ENCODE results near the gene GMPR2. TPM values are rescaled to one million over a fixed set of nuclear protein-coding genes. Genes with fewer than 3 reads are reported as not detected.
"Not testable (repeated sequence)": the region's sequence is repeated elsewhere in the genome, so short reads cannot be mapped to it uniquely, and the experiment has no call there.

The GMPR2 gene
- polyA plus RNA-seq, 1 experiment: 116 TPM

GRCh38 chr14:24195186-24196070 is 37.3 kb upstream of the GMPR2 start, which contains the start of gene TM9SF1:
TM9SF1 (minus strand) TSS chr14:24195441; CDS start chr14:24195019, 422 bp downstream.
- no peak for TF ChIP-seq CTCF (IDR thresholded peaks at IDR 0.05; ENCODE audit: insufficient read depth, low read depth, low read length)
- Histone ChIP-seq H3K36me3 (ENCODE audit: control insufficient read depth, insufficient read depth, low read length) (peaks cover 6% of the 10 kb centered on the region), H3K27me3 (ENCODE audit: control insufficient read depth, insufficient read depth, low read length) (no peaks in the 10 kb centered on the region), H3K4me3 (ENCODE audit: low read depth, low read length) (peak within 1 kb of the TSS; percentile 87)
- ChIA-PET CTCF (interaction anchor here (0.8 to 1.1 kb wide), 2 partner anchors 12 to 110 kb away, joined by 3 to 5 read pairs; no protein-coding TSS in a partner anchor), POLR2A (interaction anchor here (0.6 to 0.9 kb wide), 2 partner anchors 104 to 114 kb away, joined by 3 read pairs; partner anchors contain the start of genes DHRS1 and NOP9)
- no peak for DNase-seq (ENCODE audit: low read depth)

GRCh38 chr14:24196071-24197055 is 36.4 kb upstream of the GMPR2 start:
- peaks cover 5% of the 10 kb centered on the region for H3K36me3 ChIP-seq (ENCODE audit: control insufficient read depth, insufficient read depth, low read length)
- ChIA-PET CTCF (interaction anchor here (0.8 to 1.1 kb wide), 2 partner anchors 11 to 109 kb away, joined by 3 to 5 read pairs; no protein-coding TSS in a partner anchor), POLR2A (interaction anchor here (0.6 to 0.9 kb wide), 3 partner anchors 103 to 502 kb away, joined by 3 to 8 read pairs (median 3); partner anchors contain the start of genes DHRS1 and NOP9)
- no peak for DNase-seq (ENCODE audit: low read depth)
- no peaks in the 10 kb centered on the region for H3K27me3 ChIP-seq (ENCODE audit: control insufficient read depth, insufficient read depth, low read length)
- TF ChIP-seq CTCF (IDR thresholded peaks at IDR 0.05; ENCODE audit: insufficient read depth, low read depth, low read length): no peak
- peak overlapping the region; percentile 87 for H3K4me3 ChIP-seq (ENCODE audit: low read depth, low read length)

- Histone ChIP-seq H3K4me3 (ENCODE audit: low read depth, low read length) (no peak overlapping the region), H3K27me3 (ENCODE audit: control insufficient read depth, insufficient read depth, low read length) (no peaks in the 10 kb centered on the region), H3K36me3 (ENCODE audit: control insufficient read depth, insufficient read depth, low read length) (peaks cover 5% of the 10 kb centered on the region)
- no peak for DNase-seq (ENCODE audit: low read depth)
- TF ChIP-seq CTCF (IDR thresholded peaks at IDR 0.05; ENCODE audit: insufficient read depth, low read depth, low read length): no peak
- CTCF ChIA-PET: no interaction called here
- POLR2A ChIA-PET: interaction anchor here (0.7 kb wide), 1 partner anchor 503 kb away, joined by 8 read pairs; no protein-coding TSS in a partner anchor
These were observed 35.7 kb upstream of the GMPR2 start for GRCh38 chr14:24197056-24197450.

- no peak for TF ChIP-seq CTCF (IDR thresholded peaks at IDR 0.05; ENCODE audit: insufficient read depth, low read depth, low read length)
- Histone ChIP-seq H3K36me3 (ENCODE audit: control insufficient read depth, insufficient read depth, low read length) (peaks cover 2% of the 10 kb centered on the region), H3K27me3 (ENCODE audit: control insufficient read depth, insufficient read depth, low read length) (no peaks in the 10 kb centered on the region), H3K4me3 (ENCODE audit: low read depth, low read length) (no peak overlapping the region)
- POLR2A ChIA-PET: no interaction called here
- CTCF ChIA-PET: no interaction called here
- no peak for DNase-seq (ENCODE audit: low read depth)
These were observed 33.8 kb upstream of the GMPR2 start for GRCh38 chr14:24198814-24199524.

GRCh38 chr14:24202538-24202937 is 30.2 kb upstream of the GMPR2 start:
- H3K27me3 ChIP-seq (ENCODE audit: control insufficient read depth, insufficient read depth, low read length); H3K4me3 ChIP-seq (ENCODE audit: low read depth, low read length); CTCF ChIA-PET; DNase-seq (ENCODE audit: low read depth); POLR2A ChIA-PET: not testable (repeated sequence)
- peaks cover 16% of the 10 kb centered on the region for H3K36me3 ChIP-seq (ENCODE audit: control insufficient read depth, insufficient read depth, low read length)

DNA sequence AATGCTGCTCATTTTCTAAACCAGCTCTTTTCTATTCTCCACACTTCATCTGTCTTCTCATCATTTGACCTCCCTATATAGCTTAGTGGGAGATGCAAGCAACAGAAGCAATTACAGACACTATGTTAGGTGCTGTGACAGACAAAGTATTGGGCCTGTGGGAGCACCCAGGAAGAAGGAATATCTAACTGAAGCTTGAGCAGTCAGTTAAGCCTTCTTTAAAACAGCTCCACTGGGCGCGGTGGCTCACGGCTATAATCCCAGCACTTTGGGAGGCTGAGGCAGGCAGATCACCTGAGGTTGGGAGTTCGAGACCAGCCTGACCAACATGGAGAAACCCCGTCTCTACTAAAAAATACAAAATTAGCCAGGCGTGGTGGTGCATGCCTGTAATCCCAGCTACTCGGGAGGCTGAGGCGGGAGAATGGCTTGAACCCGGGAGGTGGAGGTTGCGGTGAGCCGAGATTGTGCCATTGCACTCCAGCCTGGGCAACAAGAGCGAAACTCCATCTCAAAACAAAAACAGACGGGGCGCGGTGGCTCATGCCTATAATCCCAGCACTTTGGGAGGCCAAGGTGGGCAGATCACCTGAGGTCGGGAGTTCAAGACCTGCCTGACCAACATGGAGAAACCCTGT is 29.4 kb upstream of the GMPR2 start:
- H3K36me3 ChIP-seq (ENCODE audit: control insufficient read depth, insufficient read depth, low read length): peaks cover 18% of the 10 kb centered on the region
- DNase-seq (ENCODE audit: low read depth); H3K4me3 ChIP-seq (ENCODE audit: low read depth, low read length); POLR2A ChIA-PET; H3K27me3 ChIP-seq (ENCODE audit: control insufficient read depth, insufficient read depth, low read length): not testable (repeated sequence)
- CTCF ChIA-PET: interaction anchor here (1.1 kb wide), 1 partner anchor 13 kb away, joined by 3 read pairs; no protein-coding TSS in a partner anchor

All from BJ (cell line).